Measurements from ENCODE around the gene TTC7B.

- TF ChIP-seq CTCF (IDR thresholded peaks at IDR 0.05) (no peak), EZH2 (IDR thresholded peaks at IDR 0.05) (no peak), EZH2phosphoT487 (IDR thresholded peaks at IDR 0.05) (no peak)
Measured at GRCh38 chr14:90858511-90858910, 42.3 kb upstream of the TTC7B start.

All from neural progenitor cell (in vitro differentiated cells).